ENCODE data around the gene NISCH.

NISCH gene

DNA sequence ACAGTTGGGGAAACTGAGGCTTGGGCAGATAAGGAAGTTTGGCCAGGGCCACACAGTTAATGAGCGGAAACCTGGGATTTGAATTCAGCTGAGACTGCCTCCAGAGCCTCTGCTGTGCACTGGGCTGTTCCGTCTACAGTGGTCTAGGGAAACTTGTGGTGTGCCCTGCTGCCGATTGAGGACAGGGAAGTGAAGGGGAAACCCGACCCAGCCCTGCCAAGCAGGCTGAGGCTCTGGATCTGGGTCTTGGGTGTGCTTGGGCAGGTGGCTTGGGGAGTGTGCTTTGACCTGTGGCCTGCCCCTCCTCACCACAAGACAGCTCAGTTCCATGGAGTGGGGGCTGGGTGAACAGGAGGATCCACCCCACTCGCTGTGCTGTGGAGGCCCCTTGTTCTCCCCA lies 17.6 kb downstream of the NISCH start:
- DNase-seq = no peak

DNA sequence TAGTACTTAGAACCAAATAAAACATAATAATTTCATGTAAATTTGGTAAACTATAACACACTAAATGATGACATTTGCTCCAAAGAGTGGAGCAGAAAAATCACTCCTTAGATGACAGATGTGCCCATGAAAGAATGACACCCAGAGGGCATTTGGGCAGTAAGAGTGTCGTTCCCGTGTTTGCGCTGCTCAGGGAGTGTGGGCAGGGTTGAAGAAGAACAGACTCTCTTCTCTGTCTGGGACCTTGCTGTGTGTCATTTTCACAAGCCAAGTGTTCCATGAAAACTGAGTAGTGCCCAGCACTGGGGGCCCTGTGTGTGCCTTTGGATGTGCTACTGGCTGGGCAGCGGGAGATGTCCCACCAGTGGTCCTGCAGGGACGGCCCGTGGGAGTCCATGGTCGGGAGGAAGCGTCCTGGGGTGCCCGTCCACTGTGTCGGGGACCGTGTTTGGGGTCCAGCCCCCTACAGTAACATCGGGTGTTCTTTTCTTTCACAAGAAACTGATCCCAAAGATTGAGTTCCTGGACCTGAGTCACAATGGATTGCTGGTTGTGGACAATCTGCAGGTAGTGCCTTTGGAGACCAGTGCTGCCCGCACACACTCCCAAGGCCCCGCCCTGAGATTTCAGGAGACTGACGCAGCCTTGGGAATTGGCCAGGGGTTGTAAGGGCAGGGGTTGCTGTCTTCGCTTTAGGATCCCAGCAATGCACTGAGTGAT lies 21.8 kb downstream of the NISCH start:
- DNase-seq = no peak

DNA sequence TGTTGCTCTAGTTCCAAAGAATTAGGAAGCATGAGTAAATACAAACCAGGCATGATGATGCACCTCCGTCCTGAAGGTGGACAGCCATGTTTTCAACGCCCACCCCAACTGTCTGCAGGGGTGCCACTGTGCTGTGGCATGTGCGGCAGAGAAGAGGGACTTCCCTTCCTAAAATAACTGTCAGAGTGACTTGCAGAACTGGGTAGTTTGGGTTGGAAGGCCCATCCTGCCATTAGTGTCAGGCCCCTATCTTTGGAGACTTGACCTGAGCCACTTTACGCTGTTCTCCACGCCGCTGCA lies 22.3 kb downstream of the NISCH start:
- DNase-seq = no peak

DNA sequence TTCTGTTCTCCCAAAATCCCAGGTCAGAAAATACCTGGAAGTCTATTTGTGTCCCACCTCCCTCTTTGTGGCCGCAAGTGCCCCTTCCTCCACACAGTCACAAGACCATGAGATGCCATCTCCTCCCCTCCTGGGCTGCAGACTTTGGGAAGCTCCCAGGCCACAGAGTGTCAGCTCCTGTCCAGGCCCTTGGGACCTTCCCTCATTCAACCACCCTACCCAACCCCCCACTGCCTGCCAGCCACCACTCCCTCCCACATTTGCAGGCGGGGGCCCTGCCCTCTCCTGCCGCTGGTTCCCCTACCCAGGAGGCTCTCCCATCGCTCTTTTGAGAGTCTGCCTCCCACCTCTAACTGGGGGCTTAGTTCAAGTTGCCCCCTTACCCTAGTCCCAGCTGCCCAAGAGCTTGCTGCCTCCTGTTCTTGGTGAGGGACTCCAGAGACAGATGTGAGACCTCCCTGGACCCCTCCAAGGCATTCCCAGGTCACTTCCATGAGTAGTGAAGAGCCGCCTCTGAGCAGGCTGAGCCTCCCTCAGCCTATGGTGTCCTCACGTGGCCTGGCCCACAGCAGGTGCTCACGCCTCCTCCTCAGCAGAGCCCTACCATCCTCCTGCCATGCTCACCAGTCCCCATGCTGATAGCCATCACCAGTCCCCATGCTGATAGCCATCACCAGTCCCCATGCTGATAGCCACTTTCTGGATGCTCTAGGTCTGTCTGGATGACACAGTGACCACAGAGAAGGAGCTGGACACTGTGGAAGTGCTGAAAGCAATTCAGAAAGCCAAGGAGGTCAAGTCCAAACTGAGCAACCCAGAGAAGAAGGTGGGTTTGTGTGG lies 23.9 kb downstream of the NISCH start:
- DNase-seq = no peak

DNA sequence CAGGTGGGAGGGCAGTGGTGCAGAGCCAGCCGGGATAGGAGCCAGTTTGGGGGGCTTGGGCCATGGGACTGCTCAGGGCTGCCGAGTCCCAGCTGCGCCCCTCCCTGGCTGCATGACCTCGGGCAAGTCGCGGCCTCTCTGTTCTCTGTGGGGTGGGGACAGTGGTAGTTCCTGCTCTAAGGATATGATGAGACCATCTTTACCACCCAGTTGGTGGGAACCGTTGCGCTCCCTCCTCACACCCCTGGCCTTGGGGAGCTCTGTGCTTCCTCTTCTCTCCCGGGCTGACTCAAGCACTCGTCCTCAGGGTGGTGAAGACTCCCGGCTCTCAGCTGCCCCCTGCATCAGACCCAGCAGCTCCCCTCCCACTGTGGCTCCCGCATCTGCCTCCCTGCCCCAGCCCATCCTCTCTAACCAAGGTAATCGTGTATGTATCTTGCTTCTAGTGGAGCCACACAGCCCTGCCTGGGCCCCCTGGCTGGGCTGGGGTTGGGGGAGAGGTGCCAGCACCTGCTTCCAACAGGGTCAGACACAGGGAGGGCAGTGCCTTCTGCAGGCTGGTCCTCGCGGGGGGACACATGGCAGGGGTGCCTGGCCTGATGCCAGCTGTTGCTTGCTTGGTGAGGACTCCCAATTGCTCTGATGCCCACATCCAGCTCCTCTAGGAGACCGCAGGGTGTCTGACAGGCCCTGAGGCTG lies 24.6 kb downstream of the NISCH start:
- DNase-seq = no peak

DNA sequence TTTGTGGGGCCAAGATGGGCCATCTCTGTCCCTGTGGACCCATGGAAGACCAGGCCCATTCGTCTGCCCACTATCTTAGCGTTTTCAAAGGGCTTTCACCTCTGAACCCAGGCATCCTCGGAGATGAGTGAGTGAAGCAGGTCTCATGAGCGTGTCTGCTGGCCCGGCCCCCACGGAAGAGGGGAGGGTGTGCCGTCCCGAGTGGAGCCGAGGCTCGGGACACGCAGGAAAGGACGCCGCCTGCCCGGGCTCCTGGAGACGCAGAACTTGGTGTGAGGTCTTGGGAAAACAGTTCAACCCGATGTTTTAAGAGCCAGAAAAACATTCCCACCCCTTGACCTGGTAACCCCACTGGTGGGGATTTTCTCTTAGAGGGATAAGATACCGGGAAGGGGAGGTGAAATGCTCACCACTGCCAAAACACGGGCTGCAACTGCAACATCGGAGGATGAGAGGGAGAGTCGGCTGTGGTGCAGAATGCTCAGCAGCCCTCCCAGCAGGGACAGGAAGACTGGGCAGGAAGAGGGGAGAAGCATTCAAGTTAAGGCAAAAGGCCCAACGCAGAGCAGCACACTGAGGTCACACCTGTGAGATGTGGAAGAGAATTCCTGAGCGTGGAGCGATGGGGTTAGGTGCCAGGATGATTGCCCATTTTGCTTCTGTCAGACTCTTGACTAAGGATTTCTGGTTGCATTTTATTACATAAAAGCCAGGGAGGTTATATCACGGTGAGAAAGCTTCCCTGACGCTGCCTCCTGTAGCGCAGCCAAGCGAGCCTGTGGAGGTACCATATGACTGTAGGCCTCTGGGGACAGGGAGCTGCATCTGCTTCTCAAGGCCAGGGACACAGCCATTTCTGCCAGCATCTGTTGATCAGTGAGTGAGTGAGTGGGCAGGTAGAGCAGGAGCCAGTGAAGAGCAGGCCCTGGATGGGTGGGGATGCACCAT lies 25.6 kb downstream of the NISCH start:
- DNase-seq = no peak

DNA sequence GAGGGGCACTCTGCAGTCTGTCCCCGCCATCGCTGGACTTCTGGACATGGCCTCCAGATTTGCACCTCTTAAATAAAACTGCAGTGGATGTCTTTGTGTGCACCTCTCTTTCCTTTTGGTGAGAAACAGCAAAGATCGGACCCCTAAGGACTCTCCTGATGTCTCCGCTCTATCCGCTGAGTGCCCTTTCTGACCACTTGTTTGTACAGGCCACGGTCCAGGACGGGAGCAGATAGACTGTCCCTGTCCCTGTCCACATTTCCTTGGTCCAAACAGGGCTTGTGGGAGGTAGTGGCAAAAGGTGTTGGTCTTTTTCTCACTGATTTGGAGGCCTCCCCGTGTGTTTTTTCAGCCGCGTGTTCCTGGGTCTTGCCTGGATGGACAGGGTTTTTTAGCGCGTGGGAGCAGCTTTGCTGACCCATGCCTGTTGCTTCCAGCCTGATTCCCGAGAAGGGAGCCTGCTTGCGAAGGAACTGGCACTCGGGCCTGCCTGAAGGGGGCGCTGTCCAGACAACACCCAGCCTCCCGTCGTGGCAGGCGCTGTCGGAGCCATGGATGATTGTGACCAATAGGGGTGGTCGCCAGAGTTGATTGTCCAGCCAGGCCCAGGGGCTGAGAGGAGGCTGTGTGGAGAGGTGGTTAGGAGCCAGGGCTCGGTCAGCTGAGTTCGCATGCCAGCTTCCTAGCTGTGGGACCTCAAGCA lies 26.6 kb downstream of the NISCH start:
- DNase-seq = no peak

DNA sequence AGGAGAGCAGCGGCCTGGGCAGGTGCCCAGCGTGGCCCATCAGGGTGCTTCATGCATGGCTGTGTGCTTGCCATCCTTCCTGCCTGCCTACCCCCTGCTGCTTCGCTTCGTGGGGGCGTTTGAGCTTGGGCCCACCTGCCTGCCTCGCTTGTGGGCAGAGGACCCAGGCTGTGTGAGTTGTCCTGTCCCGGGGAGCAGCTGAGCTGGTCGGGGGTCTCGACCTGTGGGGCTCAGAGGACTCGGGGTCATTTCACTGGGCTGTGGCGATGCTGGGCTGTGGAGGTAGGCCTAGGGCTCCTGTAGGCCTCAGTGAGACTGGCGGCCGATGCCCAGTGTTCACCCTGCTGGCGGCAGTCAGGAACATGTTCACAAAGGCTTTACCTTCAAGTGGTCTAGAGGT lies 27.7 kb downstream of the NISCH start:
- DNase-seq = no peak

DNA sequence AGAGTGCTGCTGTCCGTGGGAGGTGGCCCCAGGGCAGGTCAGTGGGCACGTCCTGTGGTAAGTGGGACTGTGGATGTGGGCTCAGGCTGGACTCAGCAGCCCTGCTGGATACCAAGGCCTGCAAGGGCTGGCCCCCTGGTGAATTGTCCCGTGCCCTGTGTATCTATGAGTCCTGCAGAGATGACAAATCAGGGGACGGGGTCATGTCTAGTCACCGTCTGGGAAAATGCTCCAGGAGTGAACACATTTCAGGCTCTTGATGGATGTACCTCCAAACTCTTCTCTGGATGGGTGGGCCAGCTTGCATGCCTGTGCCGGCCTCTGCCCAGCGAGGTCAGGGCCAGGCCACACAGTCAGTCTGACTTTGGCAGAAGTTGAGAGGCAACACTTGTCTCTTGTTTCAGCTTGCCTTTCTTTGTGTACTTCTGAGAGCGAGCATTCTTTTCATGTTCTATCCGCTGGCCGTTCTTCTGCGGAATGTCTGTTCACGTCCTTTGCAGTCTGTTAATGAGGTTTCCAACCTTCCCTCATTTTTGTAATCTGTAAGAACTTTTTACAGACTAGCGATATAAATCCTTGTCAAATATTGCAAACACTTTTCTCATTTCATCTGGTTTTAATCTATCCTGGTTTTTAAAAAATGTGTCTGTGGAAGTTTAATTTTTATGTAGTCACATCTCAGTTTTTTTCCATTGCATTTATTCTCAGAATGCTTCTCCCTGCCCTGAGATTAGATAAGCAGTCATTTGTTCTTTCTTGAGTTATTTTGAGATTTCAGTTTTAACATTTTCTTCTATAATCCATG lies 28.4 kb downstream of the NISCH start:
- peak in 1 of 2 donors; percentile 27 for DNase-seq

DNA sequence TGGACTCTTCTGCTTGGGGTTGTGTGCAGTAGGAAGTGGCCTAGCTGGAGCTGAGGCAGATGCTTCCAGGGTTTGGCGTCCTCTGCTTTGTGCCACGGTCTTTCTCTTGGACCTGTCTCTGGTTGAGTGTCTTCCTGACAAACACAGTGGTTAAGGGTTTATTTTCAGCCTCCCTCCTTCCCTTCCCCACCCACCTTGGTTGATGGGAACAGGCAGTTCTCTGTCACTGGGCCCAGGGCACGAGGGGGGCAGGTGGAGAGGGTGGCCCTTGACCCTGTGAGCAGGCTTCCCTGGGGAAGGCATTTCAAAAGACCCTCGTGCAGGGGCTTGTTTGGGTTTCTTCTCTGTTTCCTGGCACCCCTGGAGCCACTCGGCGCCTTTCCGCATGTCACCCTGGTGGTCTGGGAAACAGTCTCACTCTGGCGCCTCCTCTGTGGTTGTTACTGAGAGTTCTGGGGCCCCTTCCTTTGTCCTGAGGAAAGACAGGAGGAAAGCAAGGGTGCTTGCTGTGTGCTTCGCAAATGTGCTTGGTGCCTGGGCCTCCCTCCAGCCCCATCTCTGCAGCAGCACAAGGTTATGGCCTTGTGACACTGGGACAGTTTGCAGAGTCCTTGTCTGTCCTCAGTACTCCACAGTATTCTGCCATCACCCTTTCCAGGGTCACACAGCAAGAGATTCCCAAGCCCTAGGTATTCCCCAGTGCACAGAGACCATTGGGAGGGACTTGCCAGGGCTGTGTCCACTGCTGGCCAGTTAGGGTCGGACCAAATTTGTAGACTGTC lies 29.5 kb downstream of the NISCH start:
- DNase-seq = no peak

DNA sequence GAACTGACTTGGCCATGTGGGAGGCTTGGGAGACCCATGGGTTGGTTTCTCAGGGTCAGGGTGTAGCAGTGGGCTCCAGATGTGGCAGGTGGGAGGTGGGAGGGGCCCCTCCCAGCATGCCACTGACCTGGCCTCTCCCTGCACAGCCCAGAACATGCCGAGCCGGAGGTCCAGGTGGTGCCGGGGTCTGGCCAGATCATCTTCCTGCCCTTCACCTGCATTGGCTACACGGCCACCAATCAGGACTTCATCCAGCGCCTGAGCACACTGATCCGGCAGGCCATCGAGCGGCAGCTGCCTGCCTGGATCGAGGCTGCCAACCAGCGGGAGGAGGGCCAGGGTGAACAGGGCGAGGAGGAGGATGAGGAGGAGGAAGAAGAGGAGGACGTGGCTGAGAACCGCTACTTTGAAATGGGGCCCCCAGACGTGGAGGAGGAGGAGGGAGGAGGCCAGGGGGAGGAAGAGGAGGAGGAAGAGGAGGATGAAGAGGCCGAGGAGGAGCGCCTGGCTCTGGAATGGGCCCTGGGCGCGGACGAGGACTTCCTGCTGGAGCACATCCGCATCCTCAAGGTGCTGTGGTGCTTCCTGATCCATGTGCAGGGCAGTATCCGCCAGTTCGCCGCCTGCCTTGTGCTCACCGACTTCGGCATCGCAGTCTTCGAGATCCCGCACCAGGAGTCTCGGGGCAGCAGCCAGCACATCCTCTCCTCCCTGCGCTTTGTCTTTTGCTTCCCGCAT lies 31.8 kb downstream of the NISCH start:
- no peak for DNase-seq

DNA sequence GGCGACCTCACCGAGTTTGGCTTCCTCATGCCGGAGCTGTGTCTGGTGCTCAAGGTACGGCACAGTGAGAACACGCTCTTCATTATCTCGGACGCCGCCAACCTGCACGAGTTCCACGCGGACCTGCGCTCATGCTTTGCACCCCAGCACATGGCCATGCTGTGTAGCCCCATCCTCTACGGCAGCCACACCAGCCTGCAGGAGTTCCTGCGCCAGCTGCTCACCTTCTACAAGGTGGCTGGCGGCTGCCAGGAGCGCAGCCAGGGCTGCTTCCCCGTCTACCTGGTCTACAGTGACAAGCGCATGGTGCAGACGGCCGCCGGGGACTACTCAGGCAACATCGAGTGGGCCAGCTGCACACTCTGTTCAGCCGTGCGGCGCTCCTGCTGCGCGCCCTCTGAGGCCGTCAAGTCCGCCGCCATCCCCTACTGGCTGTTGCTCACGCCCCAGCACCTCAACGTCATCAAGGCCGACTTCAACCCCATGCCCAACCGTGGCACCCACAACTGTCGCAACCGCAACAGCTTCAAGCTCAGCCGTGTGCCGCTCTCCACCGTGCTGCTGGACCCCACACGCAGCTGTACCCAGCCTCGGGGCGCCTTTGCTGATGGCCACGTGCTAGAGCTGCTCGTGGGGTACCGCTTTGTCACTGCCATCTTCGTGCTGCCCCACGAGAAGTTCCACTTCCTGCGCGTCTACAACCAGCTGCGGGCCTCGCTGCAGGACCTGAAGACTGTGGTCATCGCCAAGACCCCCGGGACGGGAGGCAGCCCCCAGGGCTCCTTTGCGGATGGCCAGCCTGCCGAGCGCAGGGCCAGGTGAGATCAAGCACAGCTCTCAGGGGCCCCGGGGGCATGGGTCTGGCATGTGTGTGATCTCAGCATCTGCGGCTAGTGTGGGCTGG lies 32.6 kb downstream of the NISCH start:
- no peak for DNase-seq

DNA sequence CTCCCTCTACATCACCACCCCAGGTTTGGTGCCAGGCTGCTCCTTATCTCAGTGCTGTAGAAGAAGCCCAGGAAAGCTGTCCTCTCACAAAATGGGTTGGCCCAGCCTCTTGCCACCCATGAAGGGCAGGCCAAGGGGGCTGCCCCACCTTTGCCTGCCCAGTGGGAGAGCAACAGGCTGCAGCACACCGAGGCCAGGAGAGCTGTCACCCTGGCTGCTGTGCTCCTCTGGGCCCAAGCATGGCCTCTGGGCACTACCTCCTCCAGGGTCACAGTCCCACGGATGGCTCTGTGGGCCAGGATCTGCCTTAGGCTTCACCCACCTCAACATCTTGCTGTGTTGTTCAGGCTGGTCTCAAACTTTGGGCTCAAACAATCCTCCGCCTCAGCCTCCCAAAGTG lies 33.3 kb downstream of the NISCH start:
- DNase-seq = no peak

DNA sequence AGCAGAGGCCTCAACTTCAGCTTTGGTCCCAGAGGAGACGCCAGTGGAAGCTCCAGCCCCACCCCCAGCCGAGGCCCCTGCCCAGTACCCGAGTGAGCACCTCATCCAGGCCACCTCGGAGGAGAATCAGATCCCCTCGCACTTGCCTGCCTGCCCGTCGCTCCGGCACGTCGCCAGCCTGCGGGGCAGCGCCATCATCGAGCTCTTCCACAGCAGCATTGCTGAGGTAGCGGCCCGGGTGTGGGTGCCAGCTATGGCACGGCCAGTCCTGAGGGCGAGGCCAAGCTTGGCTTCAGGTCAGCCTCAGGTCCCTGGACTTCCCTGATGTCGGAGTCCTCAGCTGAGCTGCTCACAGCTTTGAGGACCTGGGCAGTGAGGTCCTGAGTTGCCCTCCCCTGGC lies 34.0 kb downstream of the NISCH start:
- DNase-seq = no peak

DNA sequence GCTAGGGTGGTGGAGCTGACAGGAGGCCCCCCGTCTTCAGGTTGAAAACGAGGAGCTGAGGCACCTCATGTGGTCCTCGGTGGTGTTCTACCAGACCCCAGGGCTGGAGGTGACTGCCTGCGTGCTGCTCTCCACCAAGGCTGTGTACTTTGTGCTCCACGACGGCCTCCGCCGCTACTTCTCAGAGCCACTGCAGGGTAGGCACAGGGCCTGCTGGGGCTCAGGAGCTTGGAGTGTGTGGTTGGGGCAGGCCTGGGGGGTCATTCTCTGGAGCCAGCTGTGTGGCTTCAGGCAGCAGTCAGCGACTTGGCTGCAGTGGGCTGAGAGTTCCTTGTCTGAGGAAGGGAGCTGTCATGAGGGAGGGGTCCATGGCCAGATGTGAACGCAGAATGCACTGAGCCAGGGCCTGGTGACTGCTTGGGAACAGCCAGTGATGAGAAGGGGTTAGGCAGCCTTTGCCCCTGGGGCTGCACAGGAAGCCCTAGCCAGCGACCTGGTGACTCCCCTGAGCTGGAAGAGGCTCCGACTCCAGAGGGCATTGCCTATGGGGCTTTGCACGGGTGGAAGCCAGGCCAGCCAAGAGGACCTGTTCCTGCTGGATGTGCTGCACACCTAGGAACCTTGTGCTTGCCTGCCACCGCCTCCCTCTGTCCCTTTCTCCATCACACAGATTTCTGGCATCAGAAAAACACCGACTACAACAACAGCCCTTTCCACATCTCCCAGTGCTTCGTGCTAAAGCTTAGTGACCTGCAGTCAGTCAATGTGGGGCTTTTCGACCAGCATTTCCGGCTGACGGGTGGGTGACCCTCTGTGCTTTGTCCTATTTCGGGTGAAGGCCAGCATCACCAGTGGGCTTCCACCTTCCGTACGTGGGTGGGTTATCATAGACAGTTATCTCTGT lies 34.9 kb downstream of the NISCH start:
- DNase-seq = no peak

DNA sequence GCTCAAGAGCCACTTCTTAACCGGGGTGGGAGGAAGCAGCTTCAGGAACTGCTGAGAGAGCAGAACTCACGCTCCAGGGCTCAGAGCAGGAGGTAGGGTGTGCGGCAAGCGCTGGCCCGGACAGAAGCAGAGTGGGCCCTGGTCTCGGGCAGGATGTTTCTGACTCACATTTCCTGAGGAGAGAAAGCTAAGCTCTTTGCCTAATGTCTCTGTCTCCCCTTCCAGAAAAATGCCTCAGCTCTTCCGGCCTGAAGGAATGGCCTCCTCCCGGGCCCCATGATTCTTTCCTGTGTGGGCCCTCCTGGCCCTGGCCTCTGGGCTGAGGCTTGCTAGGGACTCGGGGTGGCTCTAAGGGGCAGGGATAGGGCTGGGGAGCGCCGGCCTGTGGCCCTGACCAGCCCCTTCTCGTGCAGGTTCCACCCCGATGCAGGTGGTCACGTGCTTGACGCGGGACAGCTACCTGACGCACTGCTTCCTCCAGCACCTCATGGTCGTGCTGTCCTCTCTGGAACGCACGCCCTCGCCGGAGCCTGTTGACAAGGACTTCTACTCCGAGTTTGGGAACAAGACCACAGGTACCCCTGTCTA lies 35.6 kb downstream of the NISCH start:
- peak in 1 of 2 donors; percentile 23 for DNase-seq

DNA sequence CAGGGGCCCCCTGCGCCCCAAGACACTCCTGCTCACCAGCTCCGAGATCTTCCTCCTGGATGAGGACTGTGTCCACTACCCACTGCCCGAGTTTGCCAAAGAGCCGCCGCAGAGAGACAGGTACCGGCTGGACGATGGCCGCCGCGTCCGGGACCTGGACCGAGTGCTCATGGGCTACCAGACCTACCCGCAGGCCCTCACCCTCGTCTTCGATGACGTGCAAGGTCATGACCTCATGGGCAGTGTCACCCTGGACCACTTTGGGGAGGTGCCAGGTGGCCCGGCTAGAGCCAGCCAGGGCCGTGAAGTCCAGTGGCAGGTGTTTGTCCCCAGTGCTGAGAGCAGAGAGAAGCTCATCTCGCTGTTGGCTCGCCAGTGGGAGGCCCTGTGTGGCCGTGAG lies 36.7 kb downstream of the NISCH start:
- DNase-seq = no peak
